Measurements from ENCODE around the gene VANGL2. TPM values are rescaled to one million over a fixed set of nuclear protein-coding genes. Genes with fewer than 3 reads are reported as not detected.
A peak's percentile ranks its signal among the peaks of the same experiment; 100 is the strongest.

Gene VANGL2
- total and polyA plus RNA-seq, 9 of the 15 experiments (the other 6 are each of a cell fraction or from before 2014, with no cell fraction given), result 0.28 to 4.0 (median 0.98) TPM

GRCh38 chr1:160439718-160440117 lies 39.4 kb downstream of the VANGL2 start:
- in situ Hi-C loops (cut with MboI) (no loop called here), intact Hi-C loops (cut with micrococcal nuclease) (no loop called here)
- WGBS (ENCODE audit: insufficient coverage, low coverage, missing lambda C conversion rate), result 56% methylated on average over 2 of the region's 2 CpGs
- Histone ChIP-seq H3K4me3 (no peak overlapping the region), H3K4me1 (replicated peaks in 1 of 2; ENCODE audit: control insufficient read depth in 2 of 2, insufficient read depth in 2 of 2, low read length in 2 of 2) (peaks cover 0 to 14% of the 10 kb centered on the region in 2 experiments; a peak in 3 of 5 replicates), H3K27me3 (ENCODE audit: control insufficient read depth in 2 of 2, insufficient read depth in 2 of 2, low read length in 2 of 2) (no peaks in the 10 kb centered on the region), H2AFZ (ENCODE audit: low read depth, low read length) (no peak overlapping the region; the same call in 1 of the 2 replicates), H3K36me3 (ENCODE audit: control insufficient read depth, insufficient read depth, low read length) (no peaks in the 10 kb centered on the region), H3K9me3 (replicated peaks; ENCODE audit: control insufficient read depth, insufficient read depth, low read depth, low read length) (no peaks in the 10 kb centered on the region), H3K4me2 (ENCODE audit: insufficient read depth, low read length) (no peak overlapping the region), H4K20me1 (replicated peaks; ENCODE audit: control insufficient read depth, insufficient read depth, low read length) (no peaks in the 10 kb centered on the region), H3K9me1 (ENCODE audit: control insufficient read depth, insufficient read depth, low read length) (no peaks in the 10 kb centered on the region), H3K79me2 (ENCODE audit: control insufficient read depth, insufficient read depth, low read length) (no peaks in the 10 kb centered on the region), H3K27ac (ENCODE audit: extremely low read depth, low read depth, low read length) (no peak overlapping the region), H3K9ac (ENCODE audit: insufficient read depth in 1 of 2, low read depth in 2 of 2, low read length in 2 of 2) (no peak overlapping the region)
- POLR2A ChIA-PET, result no interaction called here
- no peak for FAIRE-seq
- no peak for DNase-seq (ENCODE audit: extremely low read depth in 1 of 4, low spot score in 3 of 4)
- peak; percentile 49 for TF ChIP-seq C11orf30 (IDR thresholded peaks at IDR 0.05; ENCODE audit: low read depth)
- TF ChIP-seq ZNF316 (IDR thresholded peaks at IDR 0.05), result peak; percentile 89
- no peak for TF ChIP-seq POLR3A (IDR thresholded peaks at IDR 0.05; ENCODE audit: borderline replicate concordance, extremely low read depth, insufficient read depth, insufficient read length)
- 0 out of 2 replicates have a peak, but pooled peaks have one; percentile 8 for TF ChIP-seq MAFG (tag; conservative IDR thresholded peaks at IDR 0.05)
- peak; percentile 14; the same call in 1 of the 2 replicates for TF ChIP-seq MAFK (IDR thresholded peaks at IDR 0.05; ENCODE audit: low read length)
- BruUV-seq (replicated peaks), result no TSS peak
- no peak for ATAC-seq
- CTCF ChIA-PET (ENCODE audit: low intra/inter-chr PET ratio), result no interaction called here

GRCh38 chr1:160446945-160447600 lies 46.7 kb downstream of the VANGL2 start:
- no peaks in the 10 kb centered on the region for H3K9me3 ChIP-seq (replicated peaks; ENCODE audit: control insufficient read depth, insufficient read depth, low read depth, low read length)
- no TSS peak for BruUV-seq (replicated peaks)
- no peak overlapping the region for H3K4me3 ChIP-seq
- ATAC-seq (no peak; the same call in 2 of the 3 replicates), FAIRE-seq (no peak), DNase-seq (ENCODE audit: extremely low read depth in 1 of 4, low spot score in 3 of 4) (no peak)
- H3K36me3 ChIP-seq (ENCODE audit: control insufficient read depth, insufficient read depth, low read length), result no peaks in the 10 kb centered on the region
- no peaks in the 10 kb centered on the region for H3K79me2 ChIP-seq (ENCODE audit: control insufficient read depth, insufficient read depth, low read length)
- intact Hi-C loops (cut with micrococcal nuclease), result no loop called here
- peaks cover 0 to 7% of the 10 kb centered on the region in 2 experiments; a peak in 4 of 5 replicates for H3K4me1 ChIP-seq (replicated peaks in 1 of 2; ENCODE audit: control insufficient read depth in 2 of 2, insufficient read depth in 2 of 2, low read length in 2 of 2)
- H3K4me2 ChIP-seq (ENCODE audit: insufficient read depth, low read length), result no peak overlapping the region
- H3K9ac ChIP-seq (ENCODE audit: insufficient read depth in 1 of 2, low read depth in 2 of 2, low read length in 2 of 2), result peak overlapping the region in 1 of 2 experiments; percentile 31; a peak in 1 of 4 replicates
- no peaks in the 10 kb centered on the region for H4K20me1 ChIP-seq (replicated peaks; ENCODE audit: control insufficient read depth, insufficient read depth, low read length)
- H2AFZ ChIP-seq (ENCODE audit: low read depth, low read length), result no peak overlapping the region
- H3K27ac ChIP-seq (ENCODE audit: extremely low read depth, low read depth, low read length), result no peak overlapping the region
- no peaks in the 10 kb centered on the region for H3K27me3 ChIP-seq (ENCODE audit: control insufficient read depth in 2 of 2, insufficient read depth in 2 of 2, low read length in 2 of 2)
- H3K9me1 ChIP-seq (ENCODE audit: control insufficient read depth, insufficient read depth, low read length), result no peaks in the 10 kb centered on the region
- CTCF ChIA-PET (ENCODE audit: low intra/inter-chr PET ratio), result no interaction called here
- TF ChIP-seq CXXC5 (CRISPR knock-in tag; IDR thresholded peaks at IDR 0.05) (no peak), ZNF316 (IDR thresholded peaks at IDR 0.05) (no peak), SRSF3 (IDR thresholded peaks at IDR 0.05; ENCODE audit: insufficient read depth, low read length) (no peak), SAP30 (IDR thresholded peaks at IDR 0.05; ENCODE audit: borderline replicate concordance, insufficient read depth, low read depth, low read length, poor library complexity, severe bottlenecking) (no peak), HEY1 (CRISPR knock-in tag; IDR thresholded peaks at IDR 0.05; ENCODE audit: borderline replicate concordance) (no peak), RCOR1 (IDR thresholded peaks at IDR 0.05; ENCODE audit: borderline replicate concordance in 1 of 2, low read depth in 2 of 2, low read length in 2 of 2) (peak in 1 of 2 experiments; percentile 59; a peak in 1 of 4 replicates), E2F6 (IDR thresholded peaks at IDR 0.05; ENCODE audit: borderline replicate concordance in 1 of 2, extremely low read depth in 1 of 2, insufficient read depth in 1 of 2, insufficient read length in 1 of 2, low read depth in 1 of 2, low read length in 1 of 2, poor library complexity in 1 of 2, severe bottlenecking in 1 of 2) (no peak), MAFG (tag; conservative IDR thresholded peaks at IDR 0.05) (0 out of 2 replicates have a peak, but pooled peaks have one; percentile 11), RBBP5 (IDR thresholded peaks at IDR 0.05; ENCODE audit: borderline replicate concordance, insufficient read depth, low read length, poor library complexity, severe bottlenecking) (no peak), KDM1A (IDR thresholded peaks at IDR 0.05) (peak in 1 of 2 experiments; percentile 28; a peak in 1 of 4 replicates)
- in situ Hi-C loops (cut with MboI), result no loop called here
- POLR2A ChIA-PET, result interaction anchor here (1.1 kb wide), 1 partner anchor 10 kb away, joined by 3 read pairs; no protein-coding TSS in a partner anchor
- WGBS (ENCODE audit: insufficient coverage, low coverage, missing lambda C conversion rate), result 19% methylated on average over 8 of the region's 8 CpGs

All from K562 (cell line).